ENCODE measurements around the gene CCT5.
"Not testable (repeated sequence)": the region's sequence is repeated elsewhere in the genome, so short reads cannot be mapped to it uniquely, and the experiment has no call there.

The CCT5 gene

GRCh38 chr5:10247217-10247616, 2.9 kb upstream of the CCT5 start:
- DNase-seq = not testable (repeated sequence)

DNA sequence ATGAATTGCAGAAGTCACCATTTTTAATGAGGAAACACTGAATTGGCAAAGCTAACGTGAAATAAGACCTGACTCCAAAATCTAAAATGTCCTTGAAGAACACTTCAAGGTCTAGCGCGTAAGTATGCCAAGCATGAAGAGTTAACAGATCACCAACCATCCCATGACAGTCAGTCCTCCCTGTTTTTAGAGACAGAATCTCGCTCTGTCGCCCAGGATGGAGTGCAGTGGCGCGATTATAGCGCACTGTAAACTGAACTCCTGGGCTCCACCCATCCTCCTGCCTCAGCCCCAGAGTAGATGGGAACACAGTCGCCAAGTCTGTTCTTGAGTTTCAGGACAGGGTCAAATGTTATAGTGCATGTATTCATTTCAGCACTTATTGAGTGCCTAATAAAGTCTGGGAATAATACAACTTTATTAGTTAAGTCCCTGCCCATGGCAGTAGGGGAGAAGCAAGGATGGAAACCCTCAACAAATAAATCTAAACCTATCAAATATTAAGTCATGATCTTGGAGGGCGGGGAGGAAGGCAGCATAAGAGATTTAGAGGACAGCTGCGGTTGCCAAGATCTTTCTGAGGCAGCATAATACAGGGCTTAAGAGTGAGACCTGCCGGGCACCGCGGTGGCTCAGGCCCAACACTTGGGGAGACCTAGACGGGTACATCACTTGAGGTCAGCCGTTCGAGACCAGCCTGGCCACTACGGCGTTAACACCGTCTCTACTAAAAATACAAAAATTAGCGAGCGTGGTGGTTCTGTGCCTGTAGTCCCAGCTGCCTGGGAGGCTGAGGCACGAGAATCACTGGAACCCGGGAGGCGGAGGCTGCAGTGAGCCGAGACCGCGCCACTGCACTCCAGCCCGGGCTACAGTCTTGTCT, 1.5 kb upstream of the CCT5 start:
- DNase-seq = peak; percentile 11

DNA sequence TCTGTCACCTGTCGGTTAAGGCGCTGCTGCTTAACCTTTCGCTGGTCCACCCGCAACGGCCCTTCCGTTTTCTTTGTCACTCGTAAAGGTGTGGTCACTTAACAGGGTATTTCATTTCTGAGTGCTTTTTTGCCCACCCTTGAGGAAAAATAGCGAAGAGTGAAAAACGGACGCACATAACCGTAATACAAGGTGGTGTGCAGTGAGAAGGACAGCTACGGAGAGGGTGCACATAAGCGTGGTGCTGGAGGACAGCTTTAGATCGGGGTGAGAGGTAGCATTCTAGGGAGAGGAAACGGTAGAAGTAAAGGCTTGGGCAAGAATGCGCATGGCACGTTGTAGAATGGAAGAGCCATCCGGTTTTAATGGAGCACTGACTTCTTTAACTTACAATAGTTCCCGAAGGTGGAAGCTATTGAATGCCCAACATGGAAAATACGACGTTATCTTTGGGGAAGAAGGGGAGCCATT, 761 bp downstream of the CCT5 start:
- peak; percentile 45 for DNase-seq

DNA sequence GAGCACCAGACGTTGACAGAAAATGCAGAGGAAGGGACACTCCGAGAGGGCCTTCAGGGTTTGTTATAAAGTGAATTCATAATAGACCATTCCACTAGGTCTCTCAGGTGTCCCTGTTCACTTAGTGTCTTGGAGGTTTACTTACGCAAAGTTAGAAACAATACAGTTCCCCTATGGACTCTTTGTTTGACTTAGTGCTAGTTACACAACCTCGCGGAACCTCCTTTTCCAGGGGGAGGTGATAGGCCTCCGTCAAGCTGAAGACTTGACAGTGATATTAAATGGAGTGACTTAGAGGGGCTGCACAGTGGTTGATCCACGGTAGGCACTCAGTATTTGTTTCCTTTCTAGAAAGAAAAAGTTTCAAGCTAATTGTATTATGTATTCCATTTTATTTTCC, 1.3 kb downstream of the CCT5 start:
- DNase-seq = peak; percentile 12

GRCh38 chr5:10253390-10253789, 3.3 kb downstream of the CCT5 start:
- no peak for DNase-seq

DNA sequence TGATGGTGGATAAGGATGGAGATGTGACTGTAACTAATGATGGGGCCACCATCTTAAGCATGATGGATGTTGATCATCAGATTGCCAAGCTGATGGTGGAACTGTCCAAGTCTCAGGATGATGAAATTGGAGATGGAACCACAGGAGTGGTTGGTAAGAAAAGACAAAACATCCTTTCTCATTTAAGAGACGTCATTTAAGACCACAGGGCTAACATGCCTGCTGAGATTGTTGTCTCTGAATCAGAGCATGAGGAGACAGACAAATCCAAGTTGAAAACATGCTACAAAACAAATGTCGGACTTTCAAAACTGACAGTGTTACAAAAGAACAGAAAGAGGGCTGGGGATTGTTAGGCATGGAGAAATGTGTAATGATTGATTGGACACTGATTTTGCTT, 4.6 kb downstream of the CCT5 start:
- DNase-seq = no peak

DNA sequence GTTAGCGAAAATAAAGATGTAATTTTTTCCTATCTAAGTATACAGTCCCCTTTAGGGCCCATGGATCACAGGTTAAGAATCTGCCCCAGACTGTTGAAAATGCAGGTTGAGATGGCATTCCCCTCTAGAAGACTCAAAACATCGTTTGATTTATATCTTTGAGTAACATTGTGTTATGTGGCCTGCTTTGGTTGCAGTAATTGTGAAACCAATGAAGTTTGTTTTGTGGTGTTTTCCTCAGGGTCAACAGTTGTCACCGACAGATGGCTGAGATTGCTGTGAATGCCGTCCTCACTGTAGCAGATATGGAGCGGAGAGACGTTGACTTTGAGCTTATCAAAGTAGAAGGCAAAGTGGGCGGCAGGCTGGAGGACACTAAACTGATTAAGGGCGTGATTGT, 7.8 kb downstream of the CCT5 start:
- DNase-seq = peak; percentile 44

- no peak for DNase-seq
Measured at GRCh38 chr5:10259899-10260298, 9.8 kb downstream of the CCT5 start.

GRCh38 chr5:10261065-10261464, 11.0 kb downstream of the CCT5 start:
- DNase-seq = no peak

DNA sequence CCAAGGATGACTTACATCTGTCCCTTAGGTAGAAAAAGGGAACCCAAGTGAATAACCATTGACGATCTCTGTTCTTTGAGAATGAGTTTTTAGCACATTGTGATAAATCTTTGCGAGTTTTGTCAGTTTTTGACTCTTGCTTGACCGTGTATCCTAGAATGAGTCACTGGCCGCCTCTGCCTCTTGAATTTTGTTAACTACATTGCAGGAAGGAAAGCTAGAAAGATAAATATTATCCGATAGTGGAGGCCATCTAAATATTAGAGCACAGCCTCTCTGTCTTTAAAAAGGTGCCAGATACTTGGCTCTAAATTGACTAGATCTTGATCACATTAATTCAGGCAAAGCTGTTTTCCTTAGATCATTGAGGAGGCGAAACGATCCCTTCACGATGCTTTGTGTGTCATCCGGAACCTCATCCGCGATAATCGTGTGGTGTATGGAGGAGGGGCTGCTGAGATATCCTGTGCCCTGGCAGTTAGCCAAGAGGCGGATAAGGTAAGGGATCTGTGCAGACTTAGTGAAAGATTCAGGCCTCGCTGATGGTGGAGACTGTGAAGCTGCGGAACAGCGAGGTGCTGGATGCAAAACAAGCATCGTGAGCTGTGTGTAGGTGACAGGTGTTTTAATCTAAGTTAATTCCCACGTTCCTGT, 12.2 kb downstream of the CCT5 start:
- DNase-seq = no peak

- no peak for DNase-seq
Measured at GRCh38 chr5:10262995-10263394, 12.9 kb downstream of the CCT5 start.

DNA sequence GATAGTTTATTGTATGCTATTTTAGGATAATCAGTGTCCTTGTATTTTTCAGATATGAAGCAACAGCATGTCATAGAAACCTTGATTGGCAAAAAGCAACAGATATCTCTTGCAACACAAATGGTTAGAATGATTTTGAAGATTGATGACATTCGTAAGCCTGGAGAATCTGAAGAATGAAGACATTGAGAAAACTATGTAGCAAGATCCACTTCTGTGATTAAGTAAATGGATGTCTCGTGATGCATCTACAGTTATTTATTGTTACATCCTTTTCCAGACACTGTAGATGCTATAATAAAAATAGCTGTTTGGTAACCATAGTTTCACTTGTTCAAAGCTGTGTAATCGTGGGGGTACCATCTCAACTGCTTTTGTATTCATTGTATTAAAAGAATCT, 14.5 kb downstream of the CCT5 start:
- DNase-seq = no peak

GRCh38 chr5:10265245-10266109, 15.4 kb downstream of the CCT5 start:
- DNase-seq = no peak

DNA sequence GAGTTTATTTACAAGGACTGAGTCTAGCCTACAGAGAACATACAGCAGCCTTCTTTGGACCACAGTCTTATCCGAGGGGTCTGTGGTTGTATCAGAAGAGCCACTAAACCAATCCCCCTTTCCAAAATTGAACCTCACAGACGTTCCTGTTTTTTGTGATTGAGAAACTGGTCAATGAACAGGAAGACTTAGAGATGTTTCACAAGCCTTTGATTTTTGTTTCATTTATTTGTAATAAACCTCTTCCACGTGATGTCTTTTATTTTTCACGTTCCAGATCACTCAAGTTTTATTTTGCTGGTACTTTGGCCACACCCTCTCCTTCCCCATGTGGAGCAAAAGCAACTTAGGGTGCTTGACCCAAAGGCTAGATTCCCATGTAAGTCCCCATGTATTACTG, 16.1 kb downstream of the CCT5 start:
- no peak for DNase-seq

- no peak for DNase-seq
Measured at GRCh38 chr5:10266839-10267238, 16.8 kb downstream of the CCT5 start.

- no peak for DNase-seq
Measured at GRCh38 chr5:10268100-10268499, 18.0 kb downstream of the CCT5 start.

GRCh38 chr5:10272053-10272874, 22.2 kb downstream of the CCT5 start:
- no peak for DNase-seq

GRCh38 chr5:10272875-10273209, 22.8 kb downstream of the CCT5 start:
- not testable (repeated sequence) for DNase-seq

DNA sequence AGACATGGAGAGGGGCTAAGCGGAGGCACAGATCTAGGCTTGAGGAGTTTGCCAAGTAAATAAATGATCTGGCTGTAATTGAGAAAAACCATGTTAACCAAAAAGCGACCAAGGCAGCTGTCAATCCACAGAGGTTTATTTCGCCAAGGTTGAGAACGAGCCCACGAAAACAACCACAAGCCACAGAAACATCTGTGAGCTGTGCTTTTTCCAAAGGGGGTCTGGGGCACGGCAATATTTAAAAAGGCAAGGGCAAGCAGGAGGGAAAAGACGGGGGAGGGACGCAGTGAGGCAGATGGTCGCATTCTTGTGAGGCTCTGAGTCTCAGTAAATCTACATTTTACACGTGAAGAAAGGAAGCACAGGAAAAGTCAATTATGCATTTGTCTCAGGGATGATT, 25.4 kb downstream of the CCT5 start:
- DNase-seq = no peak

- no peak for DNase-seq
Measured at GRCh38 chr5:10275991-10276390, 25.9 kb downstream of the CCT5 start.

DNA sequence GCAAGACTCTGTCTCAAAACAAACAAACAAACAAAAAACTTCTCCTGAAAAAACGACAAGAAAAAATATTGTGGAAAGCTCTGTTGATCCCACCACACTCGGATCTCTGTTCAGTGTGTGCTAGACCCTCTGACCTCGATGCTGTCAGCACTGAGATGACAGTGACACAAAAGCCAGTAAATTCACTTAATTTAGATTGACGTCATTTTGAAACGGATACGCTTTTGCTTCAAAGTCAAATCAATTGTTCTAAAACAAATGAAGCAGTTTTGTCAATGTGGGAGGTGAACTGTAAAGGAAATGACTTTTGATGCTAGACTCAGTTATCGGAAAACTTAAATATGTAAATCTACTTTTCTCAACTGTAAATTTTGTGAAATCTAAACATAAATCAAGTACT, 26.6 kb downstream of the CCT5 start:
- DNase-seq = no peak

- DNase-seq = no peak
Measured at GRCh38 chr5:10277773-10278630, 27.9 kb downstream of the CCT5 start.

All from activated CD4-positive, alpha-beta T cell treated with anti-CD3 and anti-CD28 coated beads, Interleukin-10, Interleukin-2, amounts not matched to agents 100 ng/mL and 50 ng/mL, durations not matched to agents 16 hours and 8 hours (primary cell).